CD4-positive, alpha-beta T cell treated with Interleukin-4 for 1 hour (primary cell): ENCODE measurements around the gene MAPKAPK5.

ENCODE experiments used
- DNase-seq, 2 donors: peaks; one replicate each; pipeline ENCODE4 v3.0.0-alpha.2; 2020 to 2022

Gene MAPKAPK5

DNA sequence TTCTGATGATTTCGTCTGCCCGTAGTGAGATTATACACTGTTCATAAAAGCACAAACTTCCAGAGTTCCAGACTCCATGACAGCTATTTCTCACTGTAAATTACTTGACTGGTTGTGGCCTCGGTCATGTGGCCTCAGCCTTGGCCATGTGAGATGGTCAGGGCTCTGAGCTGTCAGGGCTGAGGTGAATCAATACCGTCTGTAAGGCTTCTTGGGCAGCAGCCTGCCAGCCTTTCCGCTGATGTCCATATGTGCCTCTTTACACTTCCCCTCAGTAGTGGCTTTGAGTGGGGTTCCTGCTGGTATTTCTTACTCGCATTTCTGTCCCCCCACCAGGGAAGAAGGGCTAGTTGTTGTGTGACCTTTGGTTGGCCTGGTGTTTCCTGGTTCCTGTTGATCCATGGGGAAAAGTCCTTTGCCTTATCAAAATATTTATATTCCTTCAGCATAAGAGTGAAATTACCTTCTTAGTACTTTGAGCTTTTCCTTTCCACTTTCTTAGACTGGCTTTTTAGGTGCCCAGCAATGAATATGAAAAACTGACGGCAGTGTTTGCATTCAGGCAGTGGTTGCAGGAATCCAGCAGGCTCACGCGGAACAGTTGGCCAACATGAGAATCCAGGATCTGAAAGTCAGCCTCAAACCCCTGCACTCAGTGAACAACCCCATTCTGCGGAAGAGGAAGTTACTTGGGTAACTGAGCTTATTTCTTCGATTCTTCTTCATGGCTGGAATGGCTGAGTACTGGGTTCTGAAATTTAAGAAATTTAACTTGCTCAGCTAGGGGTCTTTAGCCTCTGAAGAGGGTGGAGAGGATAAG lies 46.1 kb downstream of the MAPKAPK5 start:
- no peak for DNase-seq

DNA sequence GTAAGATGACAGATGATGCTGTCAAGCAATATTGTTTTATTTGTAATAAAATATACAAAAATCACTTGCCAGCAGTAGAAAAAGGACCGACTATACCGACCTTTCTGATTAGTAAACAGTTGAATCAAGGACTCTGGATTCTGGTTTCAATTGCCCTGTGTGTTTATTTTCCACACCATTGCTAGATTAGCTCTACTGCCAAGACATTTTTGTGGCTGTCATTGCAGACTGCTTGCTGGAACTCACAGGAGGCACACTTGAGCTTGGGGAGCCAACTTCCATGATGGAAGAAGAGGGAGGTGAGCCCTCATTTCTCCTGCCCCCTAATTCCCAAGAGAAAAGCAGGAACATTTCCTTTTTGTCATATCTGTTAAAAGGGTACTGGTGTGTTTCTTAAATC lies 51.3 kb downstream of the MAPKAPK5 start:
- no peak for DNase-seq

- DNase-seq = no peak
These were observed 52.5 kb downstream of the MAPKAPK5 start for GRCh38 chr12:111894556-111894955.

DNA sequence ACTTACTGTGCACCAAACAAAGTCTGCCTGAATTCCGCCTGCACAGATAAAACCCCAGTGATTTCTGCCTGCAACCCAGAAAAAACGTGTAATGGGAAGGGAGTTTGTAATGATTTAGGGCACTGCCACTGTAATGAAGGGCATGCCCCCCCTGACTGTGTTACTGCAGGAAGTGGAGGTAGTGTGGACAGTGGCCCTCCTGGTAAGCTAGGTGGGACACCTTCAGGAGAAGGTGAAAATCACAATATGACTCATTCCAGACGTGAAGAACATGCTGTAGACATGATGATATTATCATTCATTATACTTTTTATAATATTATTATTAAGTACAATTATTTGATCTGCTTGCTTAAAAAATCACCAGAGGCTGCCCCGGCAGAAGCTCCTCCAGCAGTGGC lies 59.2 kb downstream of the MAPKAPK5 start:
- no peak for DNase-seq

- DNase-seq = no peak
These were observed 62.5 kb downstream of the MAPKAPK5 start for GRCh38 chr12:111904446-111904975.

DNA sequence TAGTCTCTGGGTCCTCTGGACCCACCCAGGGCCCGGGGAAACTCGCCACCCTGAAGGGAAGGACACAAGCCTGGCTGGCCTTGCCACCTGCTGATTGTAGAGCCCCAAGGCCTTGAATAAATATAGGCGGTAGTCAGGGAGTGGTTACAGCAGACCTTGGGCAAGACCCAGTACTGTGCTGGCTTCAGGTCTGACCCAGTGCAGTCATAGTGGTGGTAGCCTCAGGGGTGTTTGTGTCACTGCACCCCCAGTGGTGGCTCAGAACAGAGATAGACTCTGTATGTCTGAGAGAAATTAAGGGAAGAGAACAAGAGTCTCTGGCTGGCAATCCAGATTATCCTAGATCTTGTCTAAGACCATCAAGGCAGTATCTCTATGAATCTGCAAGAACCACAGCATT lies 63.5 kb downstream of the MAPKAPK5 start:
- DNase-seq = no peak

DNA sequence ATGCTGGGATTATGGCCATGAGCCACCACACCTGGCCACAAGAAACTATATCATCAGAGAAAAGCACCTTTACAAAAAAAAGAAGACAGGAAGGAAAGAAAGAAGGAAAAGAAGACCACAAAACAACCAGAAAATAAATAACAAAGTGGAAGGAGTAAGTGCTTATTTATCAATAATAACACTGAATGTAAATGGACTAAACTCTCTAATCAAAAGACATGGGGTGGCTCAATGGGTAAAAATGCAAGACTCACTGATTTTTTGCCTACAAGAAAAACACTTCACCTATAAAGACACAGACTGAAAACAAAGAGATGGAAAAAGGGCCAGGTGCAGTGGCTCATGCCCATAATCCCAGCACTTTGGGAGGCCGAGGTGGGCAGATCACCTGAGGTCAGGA lies 65.7 kb downstream of the MAPKAPK5 start:
- no peak for DNase-seq

GRCh38 chr12:111925171-111925570 lies 83.1 kb downstream of the MAPKAPK5 start:
- no peak for DNase-seq

DNA sequence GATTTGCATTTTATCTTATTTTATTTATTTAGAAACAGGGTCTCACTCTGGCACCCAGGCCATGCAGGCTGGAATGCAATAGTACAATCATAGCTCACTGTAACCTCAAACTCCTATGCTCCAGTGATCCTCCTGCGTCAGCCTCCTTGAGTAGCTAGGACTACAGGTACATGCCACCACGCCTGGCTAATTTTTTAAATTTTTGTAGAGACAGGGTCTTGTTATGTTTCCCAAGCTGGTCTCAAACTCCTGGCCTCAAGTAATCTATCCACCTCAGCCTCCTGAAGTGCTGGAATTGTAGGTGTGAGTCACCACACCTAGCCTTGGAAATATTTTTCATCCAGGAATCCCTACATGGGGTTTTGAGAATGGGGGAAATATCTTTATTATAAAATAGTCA lies 84.6 kb downstream of the MAPKAPK5 start:
- DNase-seq = no peak

DNA sequence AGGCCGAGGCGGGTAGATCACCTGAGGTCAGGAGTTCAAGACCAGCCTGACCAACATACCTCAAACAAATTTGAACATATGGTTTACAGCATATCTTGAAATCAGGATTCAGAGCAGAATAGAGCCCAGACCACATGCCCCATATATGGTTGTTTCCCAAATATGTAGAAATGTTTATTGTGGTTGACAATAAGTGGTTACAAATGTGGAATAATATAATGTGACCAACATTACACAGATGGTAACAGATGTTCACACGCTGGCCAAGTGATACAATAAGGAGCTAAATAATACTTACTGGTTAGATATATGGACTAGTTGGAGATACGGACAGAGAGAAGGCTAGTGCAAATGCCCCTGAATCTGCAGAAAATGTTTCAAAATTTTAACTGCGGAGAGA lies 85.3 kb downstream of the MAPKAPK5 start:
- no peak for DNase-seq

- DNase-seq = no peak
These were observed 90.2 kb downstream of the MAPKAPK5 start for GRCh38 chr12:111932241-111932640.

GRCh38 chr12:111936869-111937268 lies 94.8 kb downstream of the MAPKAPK5 start:
- no peak for DNase-seq

GRCh38 chr12:111937429-111937828 lies 95.4 kb downstream of the MAPKAPK5 start:
- DNase-seq = no peak

- no peak for DNase-seq
These were observed 100.5 kb downstream of the MAPKAPK5 start for GRCh38 chr12:111942557-111942956.

GRCh38 chr12:111943929-111944328 lies 101.9 kb downstream of the MAPKAPK5 start:
- DNase-seq = no peak

DNA sequence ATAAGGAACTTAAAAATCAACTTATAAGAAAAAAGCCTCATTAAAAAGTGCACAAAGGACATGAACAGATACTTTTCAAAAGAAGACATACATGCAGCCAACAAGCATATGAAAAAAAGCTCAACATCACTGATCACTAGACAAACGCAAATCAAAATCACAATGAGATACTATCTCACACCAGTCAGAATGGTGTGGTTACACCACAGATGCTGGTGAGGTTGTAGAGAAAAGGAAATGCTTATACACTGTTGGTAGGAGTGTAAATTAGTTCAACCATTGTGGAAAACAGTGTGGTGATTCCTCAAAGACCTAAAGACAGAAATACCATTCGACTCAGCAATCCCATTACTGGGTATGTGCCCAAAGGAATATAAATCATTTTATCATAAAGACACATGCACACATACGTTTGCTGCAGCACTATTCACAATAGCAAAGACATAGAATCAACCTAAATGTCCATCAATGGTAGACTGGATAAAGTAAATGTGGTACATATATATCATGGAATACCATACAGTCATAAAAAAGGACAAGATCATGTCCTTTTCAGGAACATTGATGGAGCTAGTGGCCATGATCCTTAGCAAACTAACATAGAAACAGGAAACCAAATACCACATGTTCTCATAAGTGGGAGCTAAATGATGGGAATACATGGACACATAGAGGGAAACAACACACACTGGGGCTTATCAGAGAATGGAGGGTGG lies 109.1 kb downstream of the MAPKAPK5 start:
- peak in 1 of 2 donors; percentile 34 for DNase-seq
